ENCODE measurements around the gene KIF21A.

The KIF21A gene

GRCh38 chr12:39354955-39355354, 88.0 kb downstream of the KIF21A start:
- Histone ChIP-seq H3K36me3 (ENCODE audit: control insufficient read depth, insufficient read depth, low read length) (peaks cover 4% of the 10 kb centered on the region), H3K4me1 (ENCODE audit: control insufficient read depth, insufficient read depth, low read length) (no peaks in the 10 kb centered on the region), H3K27me3 (ENCODE audit: control insufficient read depth, insufficient read depth, low read length, poor library complexity, severe bottlenecking) (no peaks in the 10 kb centered on the region), H3K27ac (ENCODE audit: insufficient read depth, low read depth, low read length, poor library complexity, severe bottlenecking) (no peak overlapping the region), H3K9me3 (ENCODE audit: control insufficient read depth, low read length) (no peaks in the 10 kb centered on the region), H3K4me3 (ENCODE audit: insufficient read depth, low read depth, low read length) (no peak overlapping the region)

GRCh38 chr12:39352471-39353017, 90.4 kb downstream of the KIF21A start:
- Histone ChIP-seq H3K36me3 (ENCODE audit: control insufficient read depth, insufficient read depth, low read length) (peaks cover 4% of the 10 kb centered on the region), H3K27ac (ENCODE audit: insufficient read depth, low read depth, low read length, poor library complexity, severe bottlenecking) (no peak overlapping the region)
- WGBS, 2 experiments = 76 to 94% methylated on average over 3 of the region's 3 CpGs

DNA sequence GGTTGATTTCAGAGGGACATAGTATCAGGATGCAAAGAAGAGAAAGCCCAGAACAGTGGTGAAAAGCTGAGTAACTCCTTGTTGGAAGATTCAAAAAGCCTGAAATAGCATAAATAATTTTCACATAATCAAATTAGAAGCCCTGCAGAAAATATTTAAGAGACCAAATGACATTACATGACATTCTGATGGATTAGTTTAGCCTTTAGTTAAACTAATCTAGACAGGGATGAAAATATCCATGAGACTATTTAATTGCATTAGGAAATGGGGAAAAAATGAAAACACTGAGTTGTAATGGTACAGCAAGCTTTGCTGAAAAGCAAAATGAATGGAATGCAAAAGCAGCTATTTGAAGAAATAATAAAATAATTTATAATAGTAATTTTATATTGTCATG, 91.8 kb downstream of the KIF21A start:
- Histone ChIP-seq H3K4me1 (ENCODE audit: control insufficient read depth, insufficient read depth, low read length) (no peaks in the 10 kb centered on the region), H3K27ac (ENCODE audit: insufficient read depth, low read depth, low read length, poor library complexity, severe bottlenecking) (no peak overlapping the region), H3K9me3 (ENCODE audit: control insufficient read depth, low read length) (no peaks in the 10 kb centered on the region), H3K4me3 (ENCODE audit: insufficient read depth, low read depth, low read length) (no peak overlapping the region), H3K36me3 (ENCODE audit: control insufficient read depth, insufficient read depth, low read length) (no peaks in the 10 kb centered on the region), H3K27me3 (ENCODE audit: control insufficient read depth, insufficient read depth, low read length, poor library complexity, severe bottlenecking) (no peaks in the 10 kb centered on the region)

More at GRCh38 chr12:39352471-39353017, 90.4 kb downstream of the KIF21A start:
- H3K9me3 ChIP-seq (ENCODE audit: control insufficient read depth, low read length) = no peaks in the 10 kb centered on the region
- no peak overlapping the region for H3K4me3 ChIP-seq (ENCODE audit: insufficient read depth, low read depth, low read length)
- no peaks in the 10 kb centered on the region for H3K27me3 ChIP-seq (ENCODE audit: control insufficient read depth, insufficient read depth, low read length, poor library complexity, severe bottlenecking)
- no peaks in the 10 kb centered on the region for H3K4me1 ChIP-seq (ENCODE audit: control insufficient read depth, insufficient read depth, low read length)

DNA sequence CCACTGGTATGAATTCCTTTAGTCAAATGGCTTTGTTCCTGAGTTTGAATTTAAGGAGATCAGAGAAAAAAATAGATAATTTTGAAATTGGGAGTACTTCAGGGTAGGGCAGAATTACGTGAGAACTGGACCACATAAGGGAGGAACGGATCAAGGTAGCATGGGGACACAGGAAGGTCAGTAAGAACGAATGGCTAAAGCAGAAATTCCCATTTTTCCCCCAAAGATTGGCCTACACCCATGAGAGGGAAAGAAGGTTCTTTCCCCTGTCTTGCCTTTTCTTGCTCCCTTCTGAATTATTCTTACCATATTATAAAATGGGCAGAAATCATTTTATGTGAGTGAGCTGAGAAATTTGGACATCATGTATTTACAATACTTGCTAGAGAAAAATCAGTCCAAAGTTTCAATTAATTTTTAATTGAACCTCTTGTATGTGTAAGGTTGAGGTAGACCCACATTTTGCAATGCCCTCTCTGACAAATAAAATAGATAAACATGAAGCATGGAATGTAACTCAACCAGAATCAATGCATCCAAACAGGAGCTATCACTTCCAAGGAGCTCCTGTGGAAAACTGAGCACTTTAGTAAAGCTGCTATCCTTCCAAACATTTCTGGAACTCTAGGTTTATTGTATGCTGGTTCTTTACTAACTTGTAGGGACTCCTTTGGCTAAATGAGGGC, 93.8 kb downstream of the KIF21A start:
- Histone ChIP-seq H3K4me1 (ENCODE audit: control insufficient read depth, insufficient read depth, low read length) (no peaks in the 10 kb centered on the region), H3K27ac (ENCODE audit: insufficient read depth, low read depth, low read length, poor library complexity, severe bottlenecking) (no peak overlapping the region), H3K4me3 (ENCODE audit: insufficient read depth, low read depth, low read length) (no peak overlapping the region), H3K36me3 (ENCODE audit: control insufficient read depth, insufficient read depth, low read length) (no peaks in the 10 kb centered on the region), H3K9me3 (ENCODE audit: control insufficient read depth, low read length) (no peaks in the 10 kb centered on the region), H3K27me3 (ENCODE audit: control insufficient read depth, insufficient read depth, low read length, poor library complexity, severe bottlenecking) (no peaks in the 10 kb centered on the region)
- WGBS, 2 experiments = 88 to 94% methylated on average over 3 of the region's 3 CpGs

DNA sequence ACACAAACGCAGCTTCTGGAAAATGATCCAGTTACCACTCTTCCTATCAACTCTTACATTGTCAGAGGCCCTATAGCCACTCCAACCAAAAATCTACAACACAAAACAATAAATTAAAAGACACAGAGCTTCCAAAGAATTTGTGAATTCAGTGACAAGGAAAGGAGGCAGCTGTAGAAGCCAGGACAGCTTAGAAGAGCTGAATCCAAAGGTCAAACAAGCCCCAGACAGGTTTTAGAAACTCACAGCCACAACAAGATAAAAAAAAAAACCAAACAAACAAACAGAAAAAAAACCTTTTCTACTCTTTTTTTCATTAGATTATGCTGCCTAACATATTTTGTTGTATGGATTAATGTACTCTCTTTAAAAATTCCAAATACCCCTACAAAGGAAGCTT, 94.4 kb downstream of the KIF21A start:
- Histone ChIP-seq H3K27me3 (ENCODE audit: control insufficient read depth, insufficient read depth, low read length, poor library complexity, severe bottlenecking) (no peaks in the 10 kb centered on the region), H3K27ac (ENCODE audit: insufficient read depth, low read depth, low read length, poor library complexity, severe bottlenecking) (no peak overlapping the region), H3K36me3 (ENCODE audit: control insufficient read depth, insufficient read depth, low read length) (no peaks in the 10 kb centered on the region), H3K4me1 (ENCODE audit: control insufficient read depth, insufficient read depth, low read length) (no peaks in the 10 kb centered on the region), H3K4me3 (ENCODE audit: insufficient read depth, low read depth, low read length) (no peak overlapping the region), H3K9me3 (ENCODE audit: control insufficient read depth, low read length) (no peaks in the 10 kb centered on the region)
- 81 to 83% methylated on average over 1 of the region's 1 CpG for WGBS, 2 experiments

GRCh38 chr12:39344926-39345325, 98.0 kb downstream of the KIF21A start:
- Histone ChIP-seq H3K4me3 (ENCODE audit: insufficient read depth, low read depth, low read length) (no peak overlapping the region), H3K27ac (ENCODE audit: insufficient read depth, low read depth, low read length, poor library complexity, severe bottlenecking) (no peak overlapping the region), H3K27me3 (ENCODE audit: control insufficient read depth, insufficient read depth, low read length, poor library complexity, severe bottlenecking) (no peaks in the 10 kb centered on the region), H3K4me1 (ENCODE audit: control insufficient read depth, insufficient read depth, low read length) (no peaks in the 10 kb centered on the region), H3K36me3 (ENCODE audit: control insufficient read depth, insufficient read depth, low read length) (peaks cover 7% of the 10 kb centered on the region), H3K9me3 (ENCODE audit: control insufficient read depth, low read length) (no peaks in the 10 kb centered on the region)
- WGBS, 2 experiments = 71 to 75% methylated on average over 1 of the region's 2 CpGs

GRCh38 chr12:39343665-39344064, 99.3 kb downstream of the KIF21A start:
- Histone ChIP-seq H3K36me3 (ENCODE audit: control insufficient read depth, insufficient read depth, low read length) (peaks cover 7% of the 10 kb centered on the region), H3K4me3 (ENCODE audit: insufficient read depth, low read depth, low read length) (no peak overlapping the region), H3K4me1 (ENCODE audit: control insufficient read depth, insufficient read depth, low read length) (no peaks in the 10 kb centered on the region), H3K9me3 (ENCODE audit: control insufficient read depth, low read length) (no peaks in the 10 kb centered on the region), H3K27me3 (ENCODE audit: control insufficient read depth, insufficient read depth, low read length, poor library complexity, severe bottlenecking) (no peaks in the 10 kb centered on the region), H3K27ac (ENCODE audit: insufficient read depth, low read depth, low read length, poor library complexity, severe bottlenecking) (no peak overlapping the region)
- 94 to 95% methylated on average over 4 of the region's 4 CpGs for WGBS, 2 experiments

GRCh38 chr12:39341761-39342160, 101.2 kb downstream of the KIF21A start:
- peaks cover 7% of the 10 kb centered on the region for H3K36me3 ChIP-seq (ENCODE audit: control insufficient read depth, insufficient read depth, low read length)
- no peaks in the 10 kb centered on the region for H3K27me3 ChIP-seq (ENCODE audit: control insufficient read depth, insufficient read depth, low read length, poor library complexity, severe bottlenecking)
- 90 to 100% methylated on average over 1 of the region's 1 CpG for WGBS, 2 experiments

GRCh38 chr12:39341179-39341578, 101.7 kb downstream of the KIF21A start:
- peaks cover 7% of the 10 kb centered on the region for H3K36me3 ChIP-seq (ENCODE audit: control insufficient read depth, insufficient read depth, low read length)
- H3K4me1 ChIP-seq (ENCODE audit: control insufficient read depth, insufficient read depth, low read length) = no peaks in the 10 kb centered on the region
- no peak overlapping the region for H3K4me3 ChIP-seq (ENCODE audit: insufficient read depth, low read depth, low read length)
- H3K9me3 ChIP-seq (ENCODE audit: control insufficient read depth, low read length) = no peaks in the 10 kb centered on the region
- H3K27ac ChIP-seq (ENCODE audit: insufficient read depth, low read depth, low read length, poor library complexity, severe bottlenecking) = no peak overlapping the region
- H3K27me3 ChIP-seq (ENCODE audit: control insufficient read depth, insufficient read depth, low read length, poor library complexity, severe bottlenecking) = no peaks in the 10 kb centered on the region

More at GRCh38 chr12:39341761-39342160, 101.2 kb downstream of the KIF21A start:
- Histone ChIP-seq H3K27ac (ENCODE audit: insufficient read depth, low read depth, low read length, poor library complexity, severe bottlenecking) (no peak overlapping the region), H3K4me3 (ENCODE audit: insufficient read depth, low read depth, low read length) (no peak overlapping the region), H3K9me3 (ENCODE audit: control insufficient read depth, low read length) (no peaks in the 10 kb centered on the region), H3K4me1 (ENCODE audit: control insufficient read depth, insufficient read depth, low read length) (no peaks in the 10 kb centered on the region)

GRCh38 chr12:39332661-39333175, 110.2 kb downstream of the KIF21A start:
- 92 to 96% methylated on average over 12 of the region's 12 CpGs for WGBS, 2 experiments
- H3K27ac ChIP-seq (ENCODE audit: insufficient read depth, low read depth, low read length, poor library complexity, severe bottlenecking) = no peak overlapping the region

More at GRCh38 chr12:39332661-39333175, 110.2 kb downstream of the KIF21A start:
- H3K36me3 ChIP-seq (ENCODE audit: control insufficient read depth, insufficient read depth, low read length) = peaks cover 10% of the 10 kb centered on the region
- H3K4me3 ChIP-seq (ENCODE audit: insufficient read depth, low read depth, low read length) = no peak overlapping the region
- H3K9me3 ChIP-seq (ENCODE audit: control insufficient read depth, low read length) = no peaks in the 10 kb centered on the region
- H3K27me3 ChIP-seq (ENCODE audit: control insufficient read depth, insufficient read depth, low read length, poor library complexity, severe bottlenecking) = no peaks in the 10 kb centered on the region
- no peaks in the 10 kb centered on the region for H3K4me1 ChIP-seq (ENCODE audit: control insufficient read depth, insufficient read depth, low read length)

Data from ectodermal cell (in vitro differentiated cells).